Measurements from ENCODE around the gene PNCK. TPM values are rescaled to one million over a fixed set of nuclear protein-coding genes. Genes with fewer than 3 reads are reported as not detected.

The PNCK gene
- total and polyA plus RNA-seq, 9 donors: 0.51 to 5.9 (median 1.3) TPM; not detected in 1

- no peak overlapping the region for H3K4me3 ChIP-seq
- WGBS, 3 donors: 70 to 77% (median 76%) methylated on average over 23 of the region's 23 CpGs
- H3K9me3 ChIP-seq: no peaks in the 10 kb centered on the region
- no peaks in the 10 kb centered on the region for H3K36me3 ChIP-seq
- no peak for DNase-seq
- no peaks in the 10 kb centered on the region for H3K4me1 ChIP-seq (ENCODE audit: insufficient read depth)
- intact Hi-C loops (cut with DNase I): no loop called here
- H3K27me3 ChIP-seq: no peaks in the 10 kb centered on the region
- no peak overlapping the region for H3K27ac ChIP-seq
- TF ChIP-seq POLR2A (IDR thresholded peaks at IDR 0.05) (no peak), CTCF (IDR thresholded peaks at IDR 0.05) (no peak), EP300 (IDR thresholded peaks at IDR 0.05) (no peak)
Observed at GRCh38 chrX:153640045-153640686, 33.4 kb downstream of the PNCK start.

- Histone ChIP-seq H3K36me3 (no peaks in the 10 kb centered on the region), H3K27me3 (no peaks in the 10 kb centered on the region), H3K27ac (no peak overlapping the region), H3K4me3 (no peak overlapping the region), H3K9me3 (no peaks in the 10 kb centered on the region), H3K4me1 (ENCODE audit: insufficient read depth) (peaks cover 3% of the 10 kb centered on the region)
- no peak for TF ChIP-seq EP300 (IDR thresholded peaks at IDR 0.05)
- TF ChIP-seq POLR2A (IDR thresholded peaks at IDR 0.05): no peak
- TF ChIP-seq CTCF (IDR thresholded peaks at IDR 0.05): no peak
- WGBS, 3 donors: 81 to 88% (median 86%) methylated on average over 28 of the region's 28 CpGs
- DNase-seq: peak in 1 of 5 donors; percentile 29
- intact Hi-C loops (cut with DNase I): no loop called here
Observed at GRCh38 chrX:153639177-153640044, 34.2 kb downstream of the PNCK start.

GRCh38 chrX:153638436-153639176 is 35.0 kb downstream of the PNCK start:
- 78 to 81% (median 81%) methylated on average over 20 of the region's 20 CpGs for WGBS, 3 donors
- Histone ChIP-seq H3K36me3 (no peaks in the 10 kb centered on the region), H3K4me3 (no peak overlapping the region), H3K27ac (no peak overlapping the region), H3K9me3 (no peaks in the 10 kb centered on the region), H3K4me1 (ENCODE audit: insufficient read depth) (peaks cover 5% of the 10 kb centered on the region), H3K27me3 (no peaks in the 10 kb centered on the region)
- no peak for DNase-seq
- no peak for TF ChIP-seq POLR2A (IDR thresholded peaks at IDR 0.05)
- no peak for TF ChIP-seq EP300 (IDR thresholded peaks at IDR 0.05)
- TF ChIP-seq CTCF (IDR thresholded peaks at IDR 0.05): no peak
- intact Hi-C loops (cut with DNase I): no loop called here

GRCh38 chrX:153638041-153638371 is 35.6 kb downstream of the PNCK start:
- intact Hi-C loops (cut with DNase I): no loop called here
- H3K9me3 ChIP-seq: no peaks in the 10 kb centered on the region
- no peaks in the 10 kb centered on the region for H3K36me3 ChIP-seq
- H3K27ac ChIP-seq: no peak overlapping the region
- no peak for DNase-seq
- peaks cover 5% of the 10 kb centered on the region for H3K4me1 ChIP-seq (ENCODE audit: insufficient read depth)
- no peaks in the 10 kb centered on the region for H3K27me3 ChIP-seq
- WGBS, 3 donors: 81 to 87% (median 85%) methylated on average over 6 of the region's 6 CpGs
- TF ChIP-seq EP300 (IDR thresholded peaks at IDR 0.05): no peak
- no peak for TF ChIP-seq POLR2A (IDR thresholded peaks at IDR 0.05)
- TF ChIP-seq CTCF (IDR thresholded peaks at IDR 0.05): no peak
- no peak overlapping the region for H3K4me3 ChIP-seq
